BLaER1 (cell line): Measurements from ENCODE around the gene CAB39.
"Not testable (repeated sequence)": the region's sequence is repeated elsewhere in the genome, so short reads cannot be mapped to it uniquely, and the experiment has no call there.

Experiments
- H3K27ac ChIP-seq: shearing (Covaris generic); formaldehyde crosslinking; 2 replicates; pipeline ENCODE4 v1.8.1; 2022
- H3K27me3 ChIP-seq: shearing (Covaris generic); formaldehyde crosslinking; 2 replicates; pipeline ENCODE4 v1.8.1; 2022
- H3K36me3 ChIP-seq: shearing (Covaris generic); formaldehyde crosslinking; 2 replicates; pipeline ENCODE4 v1.8.1; 2022
- H3K4me1 ChIP-seq: shearing (Covaris generic); formaldehyde crosslinking; 2 replicates; pipeline ENCODE4 v1.8.1; 2022
- H3K4me2 ChIP-seq: shearing (Covaris generic); formaldehyde crosslinking; 2 replicates; pipeline ENCODE4 v1.8.1; 2022
- H3K4me3 ChIP-seq: shearing (Covaris generic); formaldehyde crosslinking; 2 replicates; pipeline ENCODE4 v1.8.1; 2022
- H3K9ac ChIP-seq: shearing (Covaris generic); formaldehyde crosslinking; 2 replicates; pipeline ENCODE4 v1.8.1; 2022
- H3K9me3 ChIP-seq: shearing (Covaris generic); formaldehyde crosslinking; 2 replicates; pipeline ENCODE4 v1.8.1; 2022
- H4K20me1 ChIP-seq: shearing (Covaris generic); formaldehyde crosslinking; 2 replicates; pipeline ENCODE4 v1.8.1; 2022
- Cebpa-rat ChIP-seq: shearing (Covaris generic); IDR thresholded peaks from 2 replicates; pipeline ENCODE4 v1.8.1; 2022

CAB39 gene

GRCh38 chr2:230694241-230694640 lies 18.4 kb upstream of the CAB39 start:
- Histone ChIP-seq H3K36me3 (no peaks in the 10 kb centered on the region), H3K9me3 (no peaks in the 10 kb centered on the region), H3K27ac (no peak overlapping the region), H3K4me2 (no peak overlapping the region), H3K27me3 (no peaks in the 10 kb centered on the region), H4K20me1 (no peaks in the 10 kb centered on the region), H3K4me3 (no peak overlapping the region), H3K4me1 (no peaks in the 10 kb centered on the region), H3K9ac (no peak overlapping the region)
- TF ChIP-seq Cebpa-rat, result no peak

- H3K27me3 ChIP-seq, result no peaks in the 10 kb centered on the region
- no peak for TF ChIP-seq Cebpa-rat
- H3K36me3 ChIP-seq, result no peaks in the 10 kb centered on the region
- H3K4me1 ChIP-seq, result no peaks in the 10 kb centered on the region
- no peaks in the 10 kb centered on the region for H3K9me3 ChIP-seq
- H4K20me1 ChIP-seq, result no peaks in the 10 kb centered on the region
- no peak overlapping the region for H3K4me3 ChIP-seq
- H3K4me2 ChIP-seq, result no peak overlapping the region
- no peak overlapping the region for H3K9ac ChIP-seq
- H3K27ac ChIP-seq, result no peak overlapping the region
Observed at GRCh38 chr2:230695551-230695950, 17.1 kb upstream of the CAB39 start.

GRCh38 chr2:230696670-230697069 lies 16.0 kb upstream of the CAB39 start:
- TF ChIP-seq Cebpa-rat, result no peak
- Histone ChIP-seq H3K9me3 (0 out of 2 replicates have a peak, but pooled peaks cover 3% of the 10 kb centered on the region), H3K36me3 (no peaks in the 10 kb centered on the region), H3K4me3 (no peak overlapping the region), H3K4me1 (no peaks in the 10 kb centered on the region), H3K9ac (no peak overlapping the region), H3K4me2 (no peak overlapping the region), H3K27ac (no peak overlapping the region), H3K27me3 (no peaks in the 10 kb centered on the region), H4K20me1 (no peaks in the 10 kb centered on the region)

GRCh38 chr2:230697676-230698075 lies 15.0 kb upstream of the CAB39 start:
- Histone ChIP-seq H3K4me2 (no peak overlapping the region), H3K9me3 (peaks cover 13% of the 10 kb centered on the region; the same call in 1 of the 2 replicates), H3K9ac (no peak overlapping the region), H3K4me1 (no peaks in the 10 kb centered on the region), H4K20me1 (no peaks in the 10 kb centered on the region), H3K36me3 (no peaks in the 10 kb centered on the region), H3K4me3 (no peak overlapping the region), H3K27ac (no peak overlapping the region), H3K27me3 (no peaks in the 10 kb centered on the region)
- TF ChIP-seq Cebpa-rat, result no peak

- H3K27ac ChIP-seq, H3K4me2 ChIP-seq: not testable (repeated sequence)
- H3K9me3 ChIP-seq, result peaks cover 23% of the 10 kb centered on the region; the same call in 1 of the 2 replicates
Observed at GRCh38 chr2:230698753-230699152, 13.9 kb upstream of the CAB39 start.

GRCh38 chr2:230700447-230700846 lies 12.2 kb upstream of the CAB39 start:
- no peak overlapping the region for H3K4me3 ChIP-seq
- no peak overlapping the region for H3K4me2 ChIP-seq
- no peak overlapping the region for H3K27ac ChIP-seq
- TF ChIP-seq Cebpa-rat, result no peak
- no peaks in the 10 kb centered on the region for H3K4me1 ChIP-seq
- no peak overlapping the region for H3K9ac ChIP-seq
- H4K20me1 ChIP-seq, result no peaks in the 10 kb centered on the region
- H3K27me3 ChIP-seq, result no peaks in the 10 kb centered on the region
- H3K36me3 ChIP-seq, result no peaks in the 10 kb centered on the region
- H3K9me3 ChIP-seq, result peaks cover 23% of the 10 kb centered on the region; the same call in 1 of the 2 replicates

More at GRCh38 chr2:230698753-230699152, 13.9 kb upstream of the CAB39 start:
- H3K27me3 ChIP-seq, H3K36me3 ChIP-seq, H3K4me1 ChIP-seq, H3K9ac ChIP-seq, H3K4me3 ChIP-seq, H4K20me1 ChIP-seq: not testable (repeated sequence)

- TF ChIP-seq Cebpa-rat, result no peak
- H3K4me1 ChIP-seq, result no peaks in the 10 kb centered on the region
- H3K27ac ChIP-seq, result no peak overlapping the region
- no peak overlapping the region for H3K4me2 ChIP-seq
- no peaks in the 10 kb centered on the region for H4K20me1 ChIP-seq
- no peak overlapping the region for H3K9ac ChIP-seq
- peaks cover 23% of the 10 kb centered on the region; the same call in 1 of the 2 replicates for H3K9me3 ChIP-seq
- no peaks in the 10 kb centered on the region for H3K27me3 ChIP-seq
- H3K36me3 ChIP-seq, result no peaks in the 10 kb centered on the region
- no peak overlapping the region for H3K4me3 ChIP-seq
Observed at GRCh38 chr2:230701308-230701707, 11.3 kb upstream of the CAB39 start.

- H3K27ac ChIP-seq, H3K36me3 ChIP-seq, H4K20me1 ChIP-seq, H3K4me2 ChIP-seq, H3K4me3 ChIP-seq, H3K27me3 ChIP-seq, H3K4me1 ChIP-seq, H3K9ac ChIP-seq: not testable (repeated sequence)
- peaks cover 23% of the 10 kb centered on the region; the same call in 1 of the 2 replicates for H3K9me3 ChIP-seq
Observed at GRCh38 chr2:230702457-230702856, 10.2 kb upstream of the CAB39 start.

GRCh38 chr2:230703514-230703913 lies 9.1 kb upstream of the CAB39 start:
- no peak for TF ChIP-seq Cebpa-rat
- Histone ChIP-seq H3K9me3 (peaks cover 23% of the 10 kb centered on the region; the same call in 1 of the 2 replicates), H3K27ac (no peak overlapping the region), H3K9ac (no peak overlapping the region), H4K20me1 (no peaks in the 10 kb centered on the region), H3K4me2 (no peak overlapping the region), H3K27me3 (no peaks in the 10 kb centered on the region), H3K4me3 (no peak overlapping the region), H3K36me3 (no peaks in the 10 kb centered on the region), H3K4me1 (no peaks in the 10 kb centered on the region)

GRCh38 chr2:230706053-230706521 lies 6.6 kb upstream of the CAB39 start:
- TF ChIP-seq Cebpa-rat, result no peak
- Histone ChIP-seq H3K4me3 (no peak overlapping the region), H3K4me2 (no peak overlapping the region), H4K20me1 (no peaks in the 10 kb centered on the region), H3K9ac (no peak overlapping the region), H3K4me1 (peaks cover 2% of the 10 kb centered on the region), H3K27me3 (no peaks in the 10 kb centered on the region), H3K9me3 (peaks cover 23% of the 10 kb centered on the region; the same call in 1 of the 2 replicates), H3K36me3 (no peaks in the 10 kb centered on the region), H3K27ac (no peak overlapping the region)

- Histone ChIP-seq H3K4me3 (no peak overlapping the region), H3K9ac (no peak overlapping the region), H3K4me2 (no peak overlapping the region), H3K9me3 (peaks cover 17% of the 10 kb centered on the region; the same call in 1 of the 2 replicates), H3K27ac (no peak overlapping the region), H3K4me1 (peaks cover 11% of the 10 kb centered on the region), H4K20me1 (no peaks in the 10 kb centered on the region), H3K36me3 (no peaks in the 10 kb centered on the region), H3K27me3 (no peaks in the 10 kb centered on the region)
- no peak for TF ChIP-seq Cebpa-rat
Observed at GRCh38 chr2:230706966-230707365, 5.7 kb upstream of the CAB39 start.
